Right ventricle myocardium superior (tissue), 1 donor: ENCODE results near the gene BNC2. TPM values are rescaled to one million over a fixed set of nuclear protein-coding genes. Genes with fewer than 3 reads are reported as not detected.
"Not testable (repeated sequence)": the region's sequence is repeated elsewhere in the genome, so short reads cannot be mapped to it uniquely, and the experiment has no call there.

Experiments used
- ATAC-seq: fragments of 200-7000 bp; cut with Tn5 transposase; one replicate; pipeline ENCODE4 v1.9.1; 2020; ENCODE audit warnings: mild to moderate bottlenecking; ENCODE audit not compliant: poor library complexity
- DNase-seq: peaks from one replicate; pipeline ENCODE4 v3.0.0-alpha.2; 2020
- intact Hi-C: fragments of 100-400 bp; cut with DNase I; formaldehyde crosslinking; loops from one replicate; pipeline ENCODE4 v1.11.2; 2022
- long read RNA-seq: library from polyadenylated mRNA; unstranded; transcript quantifications from one replicate; pipeline ENCODE4 v2.0.0, GENCODE V29; 2021
- total RNA-seq: library from RNA; stranded (reverse); fragmentation: NEBNext Ultra II Directional; extraction: Animal tissue kit (Norgen Biotek cat#: 25700); gene quantifications from one replicate; pipeline ENCODE4 v1.2.1, GENCODE V29; 2021
- donor health status: DM: no; HTN: yes; CAD: no; lungs with severe emphysema.

Gene BNC2, protein sequence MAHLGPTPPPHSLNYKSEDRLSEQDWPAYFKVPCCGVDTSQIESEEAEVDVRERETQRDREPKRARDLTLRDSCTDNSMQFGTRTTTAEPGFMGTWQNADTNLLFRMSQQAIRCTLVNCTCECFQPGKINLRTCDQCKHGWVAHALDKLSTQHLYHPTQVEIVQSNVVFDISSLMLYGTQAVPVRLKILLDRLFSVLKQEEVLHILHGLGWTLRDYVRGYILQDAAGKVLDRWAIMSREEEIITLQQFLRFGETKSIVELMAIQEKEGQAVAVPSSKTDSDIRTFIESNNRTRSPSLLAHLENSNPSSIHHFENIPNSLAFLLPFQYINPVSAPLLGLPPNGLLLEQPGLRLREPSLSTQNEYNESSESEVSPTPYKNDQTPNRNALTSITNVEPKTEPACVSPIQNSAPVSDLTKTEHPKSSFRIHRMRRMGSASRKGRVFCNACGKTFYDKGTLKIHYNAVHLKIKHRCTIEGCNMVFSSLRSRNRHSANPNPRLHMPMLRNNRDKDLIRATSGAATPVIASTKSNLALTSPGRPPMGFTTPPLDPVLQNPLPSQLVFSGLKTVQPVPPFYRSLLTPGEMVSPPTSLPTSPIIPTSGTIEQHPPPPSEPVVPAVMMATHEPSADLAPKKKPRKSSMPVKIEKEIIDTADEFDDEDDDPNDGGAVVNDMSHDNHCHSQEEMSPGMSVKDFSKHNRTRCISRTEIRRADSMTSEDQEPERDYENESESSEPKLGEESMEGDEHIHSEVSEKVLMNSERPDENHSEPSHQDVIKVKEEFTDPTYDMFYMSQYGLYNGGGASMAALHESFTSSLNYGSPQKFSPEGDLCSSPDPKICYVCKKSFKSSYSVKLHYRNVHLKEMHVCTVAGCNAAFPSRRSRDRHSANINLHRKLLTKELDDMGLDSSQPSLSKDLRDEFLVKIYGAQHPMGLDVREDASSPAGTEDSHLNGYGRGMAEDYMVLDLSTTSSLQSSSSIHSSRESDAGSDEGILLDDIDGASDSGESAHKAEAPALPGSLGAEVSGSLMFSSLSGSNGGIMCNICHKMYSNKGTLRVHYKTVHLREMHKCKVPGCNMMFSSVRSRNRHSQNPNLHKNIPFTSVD
- total RNA-seq, result 3.9 TPM
- long read RNA-seq, partial matches to known transcripts, result 0 of 2 reads
- long read RNA-seq, other reads (novel, unspliced or antisense), result 2 of 2 reads

DNA sequence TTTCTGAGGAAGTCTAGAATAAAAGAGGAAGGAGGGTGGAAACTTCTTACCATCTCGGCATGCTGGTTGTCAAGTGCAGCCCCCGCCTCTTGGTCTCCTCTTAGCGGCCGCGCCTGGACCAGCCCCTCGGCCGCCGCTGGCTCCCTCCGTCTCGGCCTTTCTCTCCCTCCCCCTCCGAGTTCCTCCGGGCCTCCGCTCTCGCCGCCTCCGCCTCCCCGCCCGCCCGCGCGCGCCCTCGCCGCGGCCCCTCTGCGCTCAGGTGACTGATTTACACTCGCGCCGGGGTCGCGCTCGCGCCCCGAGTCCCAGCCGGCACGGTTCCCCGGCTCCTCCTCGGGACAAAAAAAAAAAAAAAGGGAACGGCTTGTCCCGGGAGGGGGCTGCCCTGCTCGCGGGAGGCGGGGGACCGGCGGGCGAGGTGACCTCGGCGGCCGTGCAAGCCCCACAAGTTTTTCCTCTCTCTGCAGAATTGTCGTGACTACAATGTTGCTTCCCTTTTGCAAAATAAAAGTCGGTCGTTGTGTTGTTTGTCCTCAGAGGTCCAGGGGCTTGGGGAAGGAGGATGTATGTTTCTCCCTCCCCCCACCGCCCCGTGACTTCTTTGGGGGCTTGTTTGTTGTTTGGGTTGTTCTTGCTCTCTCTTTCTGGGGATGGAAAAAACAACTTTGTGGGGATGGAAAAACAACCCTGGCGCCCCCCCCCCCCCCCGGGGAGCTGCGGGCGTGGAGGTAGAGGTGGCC lies at the start of gene BNC2:
BNC2 (minus strand) TSS at position 75 of the 740 bp plus-strand sequence; CDS start at position 53, 22 bp downstream.
- intact Hi-C loops, result no loop called here
- ATAC-seq (peak; percentile 69), DNase-seq (peak; percentile 73)

DNA sequence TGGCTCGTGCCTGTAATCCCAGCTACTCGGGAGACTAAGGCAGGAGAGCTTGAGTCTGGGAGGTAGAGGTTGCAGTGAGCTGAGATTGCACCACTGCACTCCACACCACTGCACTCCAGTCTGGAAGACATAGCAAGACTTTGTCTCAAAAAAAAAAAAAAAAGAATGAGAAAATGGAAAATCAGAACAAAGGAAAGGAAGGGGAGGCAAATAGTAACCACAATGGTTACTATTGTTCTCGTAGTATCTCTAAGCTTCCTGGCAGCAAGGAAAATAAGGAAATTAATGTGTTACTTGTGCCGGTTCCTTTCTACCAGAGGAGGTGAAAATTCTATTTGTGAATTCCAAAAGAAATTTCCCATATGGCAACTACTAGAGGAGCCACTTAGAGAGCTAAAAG lies 48.5 kb upstream of the BNC2 start:
- ATAC-seq, result no peak
- DNase-seq, result no peak
- intact Hi-C loops, result no loop called here

DNA sequence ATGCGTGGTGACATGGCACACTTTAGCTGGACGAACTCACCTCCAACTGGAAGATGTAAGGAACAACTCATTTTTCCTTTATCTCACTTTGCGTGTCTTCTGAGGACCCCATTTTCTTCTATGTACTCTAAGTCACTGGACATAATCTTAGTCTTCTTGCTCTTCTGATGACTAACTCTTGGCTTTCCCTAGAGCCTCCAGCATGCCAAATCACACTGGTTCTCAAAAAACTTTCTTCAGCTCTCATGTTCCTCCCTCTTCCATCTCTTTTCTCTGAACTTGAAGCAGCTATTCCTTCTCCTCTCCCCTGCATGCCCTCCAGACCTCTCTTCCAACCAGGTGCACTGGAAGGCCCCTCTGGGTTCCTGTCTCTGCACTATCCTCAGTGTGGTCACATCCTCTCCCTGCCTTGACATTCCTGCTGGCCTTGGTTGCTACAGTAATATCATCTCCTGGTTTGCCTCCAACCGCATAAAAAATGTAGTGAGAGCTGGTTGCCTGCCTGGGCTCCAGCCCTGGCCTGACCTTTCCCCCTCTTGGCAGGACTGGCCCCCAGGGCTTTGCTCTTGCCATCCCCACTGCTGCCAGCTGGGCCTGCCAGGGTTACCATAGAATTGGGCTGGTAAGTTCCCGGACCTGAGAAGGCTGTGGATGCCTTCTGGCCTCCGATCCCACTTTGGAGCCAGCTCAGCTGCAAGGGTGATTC lies 44.8 kb upstream of the BNC2 start:
- ATAC-seq, result no peak

DNA sequence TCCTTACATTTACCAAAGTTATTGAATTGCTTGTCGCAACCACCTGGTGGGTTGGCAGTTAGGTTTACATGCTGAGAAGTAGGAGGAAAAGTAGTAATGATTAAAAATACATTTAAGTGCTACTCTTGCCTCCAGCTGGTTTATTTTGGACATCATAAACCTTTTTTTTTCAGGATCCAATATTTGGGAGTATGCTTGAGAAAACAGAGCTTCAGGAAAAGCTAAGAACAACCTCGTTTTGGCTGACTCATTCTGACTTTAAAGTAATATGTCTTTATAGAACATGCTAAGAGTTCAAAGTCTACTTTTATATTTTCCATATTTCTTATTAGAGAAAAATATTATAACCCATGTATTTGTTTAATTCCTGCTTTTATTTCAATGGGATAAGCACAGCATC lies 41.7 kb upstream of the BNC2 start:
- ATAC-seq (no peak), DNase-seq (no peak)
- intact Hi-C loops, result no loop called here

More for the DNA sequence above, 44.8 kb upstream of the BNC2 start:
- intact Hi-C loops, result no loop called here
- peak; percentile 48 for DNase-seq

DNA sequence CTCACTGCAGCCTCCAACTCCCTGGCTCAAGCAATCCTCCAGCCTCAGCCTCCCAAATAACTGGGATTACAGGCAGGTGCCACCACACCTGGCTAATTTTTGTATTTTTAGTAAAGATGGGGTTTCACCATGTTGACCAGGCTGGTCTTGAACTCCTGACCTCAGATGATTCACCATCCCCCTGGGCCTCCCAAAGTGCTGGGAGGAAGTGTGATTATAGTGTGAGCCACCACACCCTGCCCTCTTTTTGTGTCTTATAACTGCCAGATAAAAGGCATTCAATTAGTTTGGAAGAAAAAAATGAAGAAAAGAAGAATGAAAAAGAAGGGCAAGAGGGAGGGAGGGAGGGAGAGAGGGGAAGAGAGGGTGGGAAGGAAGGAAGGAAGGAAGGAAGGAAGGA lies 37.7 kb upstream of the BNC2 start:
- intact Hi-C loops, ATAC-seq, DNase-seq: not testable (repeated sequence)

DNA sequence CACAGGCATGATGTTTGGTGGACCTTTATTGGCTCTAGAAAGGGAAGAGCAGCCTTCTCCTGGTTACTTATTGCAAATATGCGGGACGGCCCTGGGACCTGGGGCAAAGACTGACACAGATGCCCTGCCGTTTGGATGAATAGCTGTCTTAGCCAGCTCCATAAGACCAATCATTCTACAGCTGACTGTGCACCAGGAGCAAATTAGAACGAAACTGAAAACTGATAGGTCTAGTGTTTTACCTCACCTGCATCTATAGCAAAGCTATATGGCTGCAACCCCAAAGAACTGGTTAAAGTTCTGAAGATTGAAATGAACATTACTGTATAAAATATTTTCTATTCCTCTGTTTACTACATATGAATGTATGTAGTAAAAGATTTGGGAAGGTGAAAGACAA lies 34.2 kb upstream of the BNC2 start:
- DNase-seq (no peak), ATAC-seq (no peak)
- intact Hi-C loops, result no loop called here

DNA sequence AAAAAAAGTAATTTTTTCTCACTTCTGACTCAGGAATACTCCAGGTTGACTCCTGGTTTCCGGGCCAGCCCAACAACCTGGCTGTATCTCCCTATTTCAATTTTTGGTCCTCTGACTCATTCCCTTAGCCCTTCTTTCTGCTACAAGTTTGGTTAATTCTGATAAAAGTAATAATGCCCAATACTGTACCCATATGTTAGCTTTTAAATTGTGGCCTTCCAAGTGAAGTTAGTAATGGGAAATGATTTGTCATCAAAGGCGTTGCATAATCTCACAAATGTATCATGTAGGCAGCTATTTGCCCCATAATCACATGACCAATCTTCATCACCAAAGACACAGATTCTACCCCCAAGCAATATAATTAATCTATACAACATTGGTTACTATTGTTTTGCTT lies 31.1 kb upstream of the BNC2 start:
- intact Hi-C loops, result no loop called here
- ATAC-seq (no peak), DNase-seq (no peak)

DNA sequence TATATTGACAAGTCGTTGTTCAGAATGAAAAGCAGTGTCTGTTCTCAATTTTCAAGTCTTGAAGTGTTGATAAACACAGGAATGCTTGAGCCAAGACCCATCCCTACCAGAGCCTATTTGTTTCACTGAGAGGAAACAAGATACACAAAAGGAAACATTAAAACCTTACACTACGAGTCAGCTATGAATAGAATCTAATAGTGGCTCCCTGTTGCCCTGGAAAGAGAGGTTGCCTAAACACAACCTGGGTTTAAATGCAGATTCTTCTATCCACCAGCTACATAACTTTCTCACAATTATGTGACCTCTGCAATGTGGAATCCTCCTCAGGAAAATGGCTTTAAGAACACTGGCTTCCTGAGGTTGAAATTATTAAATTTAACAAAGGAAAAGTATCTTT lies 29.1 kb upstream of the BNC2 start:
- no peak for ATAC-seq
- intact Hi-C loops, result no loop called here

DNA sequence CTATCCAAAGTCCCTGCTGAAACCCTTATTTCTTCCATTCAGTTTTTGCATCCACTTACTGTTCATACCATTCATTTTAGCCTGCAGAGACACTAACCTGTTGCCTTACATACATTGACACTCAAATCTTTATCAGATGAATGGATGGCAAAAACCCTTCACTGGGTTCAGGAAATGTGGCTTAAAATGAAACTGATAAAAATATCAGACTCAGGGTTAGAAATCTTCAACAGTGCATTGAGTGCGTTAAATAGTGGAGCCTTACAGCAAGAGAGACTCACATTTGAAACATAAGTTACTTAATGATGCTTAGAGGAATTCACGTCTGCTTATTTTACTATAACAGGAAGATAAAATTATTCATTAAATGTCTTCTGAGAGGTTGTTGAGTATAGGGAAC lies 28.0 kb upstream of the BNC2 start:
- ATAC-seq (no peak), DNase-seq (no peak)
- intact Hi-C loops, result no loop called here

More for the DNA sequence above, 29.1 kb upstream of the BNC2 start:
- DNase-seq, result no peak

DNA sequence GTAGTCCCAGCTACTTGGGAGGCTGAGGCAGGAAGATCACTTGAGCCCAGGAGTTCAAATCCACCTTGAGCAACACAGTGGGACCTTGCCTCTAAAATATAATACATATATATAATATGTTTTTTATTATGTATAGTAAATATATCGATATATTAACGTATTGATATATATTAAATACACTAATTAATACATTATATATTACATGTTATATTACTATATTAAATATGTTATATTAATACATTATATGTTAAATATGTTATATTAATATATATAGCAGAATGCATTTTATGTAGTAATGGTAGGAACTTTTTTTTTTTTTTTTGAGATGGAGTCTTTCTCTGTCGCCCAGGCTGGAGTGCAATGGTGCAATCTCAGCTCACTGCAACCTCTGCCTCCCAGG lies 18.1 kb upstream of the BNC2 start:
- intact Hi-C loops, result no loop called here
- no peak for ATAC-seq
- DNase-seq, result no peak

DNA sequence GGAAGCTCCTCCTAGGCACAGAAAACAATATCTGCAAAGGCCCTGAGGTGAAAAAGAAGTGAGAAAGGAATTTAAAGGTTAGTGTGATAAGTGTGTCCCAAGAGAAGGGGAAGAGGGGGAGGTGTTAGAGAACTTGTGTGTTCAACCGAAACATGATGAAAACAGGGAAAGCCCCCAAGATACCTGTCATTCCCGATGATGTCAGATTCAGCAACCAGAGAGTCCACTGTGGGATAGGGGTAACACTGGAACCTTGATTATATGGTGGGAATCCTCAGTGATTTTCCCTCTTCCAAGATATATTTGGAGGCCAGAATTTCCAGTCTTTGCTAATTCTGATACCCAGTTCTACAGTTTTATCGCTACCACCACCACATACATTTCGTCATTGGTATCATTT lies 15.5 kb upstream of the BNC2 start:
- intact Hi-C loops, result no loop called here
- ATAC-seq, result no peak

DNA sequence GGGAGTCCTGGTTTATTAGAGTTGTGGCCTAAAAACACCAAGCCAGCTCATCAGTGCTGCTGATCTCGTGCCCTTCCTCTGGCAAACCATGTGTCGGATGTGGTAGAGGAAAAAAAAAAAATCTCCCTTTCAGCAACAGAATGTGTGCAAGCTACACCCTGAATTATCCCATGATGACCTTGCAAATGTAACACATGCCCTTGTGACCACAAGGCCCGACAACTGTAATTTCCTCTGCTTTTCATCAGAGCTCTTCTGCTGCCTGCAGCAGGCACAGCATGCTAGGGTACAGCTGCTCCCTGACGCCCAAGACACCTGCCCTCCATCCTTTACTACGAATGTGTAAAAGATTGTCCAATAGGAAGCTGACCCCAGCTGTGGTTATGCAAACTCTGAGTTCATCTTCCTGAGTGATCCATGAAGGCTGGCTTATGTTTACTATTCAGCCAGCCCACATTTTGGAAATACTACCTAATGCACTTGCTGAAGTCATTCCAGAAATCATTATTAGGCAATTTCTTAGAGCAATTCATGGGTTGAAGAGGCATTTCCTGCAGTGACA lies 14.6 kb upstream of the BNC2 start:
- ATAC-seq, result peak; percentile 51

More for the DNA sequence above, 15.5 kb upstream of the BNC2 start:
- no peak for DNase-seq

DNA sequence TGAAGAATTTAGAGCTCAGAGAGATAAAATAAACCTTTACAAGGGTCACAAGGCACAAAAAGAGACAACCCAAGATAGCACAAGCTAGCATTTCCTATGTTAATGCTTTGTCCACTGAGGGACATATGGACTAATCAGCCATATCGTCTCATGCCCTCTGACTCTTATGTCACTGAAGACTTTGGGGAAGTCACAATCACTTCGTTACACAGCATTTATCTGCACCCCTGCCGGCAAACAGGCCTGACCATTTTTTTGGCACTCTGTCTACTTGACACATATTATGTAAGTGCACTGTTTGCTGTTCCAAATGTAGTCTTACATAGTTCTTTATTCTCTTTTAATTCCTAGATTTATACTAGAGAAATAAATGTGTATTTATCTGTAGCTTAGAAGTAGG lies 13.9 kb upstream of the BNC2 start:
- intact Hi-C loops, result no loop called here
- DNase-seq (no peak), ATAC-seq (peak; percentile 31)

More for the DNA sequence above, 14.6 kb upstream of the BNC2 start:
- intact Hi-C loops, result no loop called here
- DNase-seq, result no peak

DNA sequence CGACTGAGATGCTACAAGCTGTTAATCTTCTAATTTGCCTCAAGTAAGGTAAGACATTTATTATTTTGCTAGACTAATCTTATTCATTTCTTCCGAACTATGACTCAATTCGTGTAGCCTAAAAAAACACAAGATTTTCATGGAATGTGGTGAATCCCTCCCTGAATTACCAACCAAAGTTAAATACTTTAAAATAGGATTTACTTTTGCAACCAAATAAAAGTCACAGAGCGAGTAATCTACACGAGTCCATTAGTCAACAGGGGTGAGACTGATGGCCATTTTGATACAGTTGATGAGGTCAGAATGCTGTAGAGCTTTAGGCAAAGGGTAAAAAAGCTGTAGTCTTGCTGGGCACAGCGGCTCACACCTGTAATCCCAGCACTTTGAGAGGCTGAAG lies 13.1 kb upstream of the BNC2 start:
- ATAC-seq (no peak), DNase-seq (no peak)
- intact Hi-C loops, result no loop called here

DNA sequence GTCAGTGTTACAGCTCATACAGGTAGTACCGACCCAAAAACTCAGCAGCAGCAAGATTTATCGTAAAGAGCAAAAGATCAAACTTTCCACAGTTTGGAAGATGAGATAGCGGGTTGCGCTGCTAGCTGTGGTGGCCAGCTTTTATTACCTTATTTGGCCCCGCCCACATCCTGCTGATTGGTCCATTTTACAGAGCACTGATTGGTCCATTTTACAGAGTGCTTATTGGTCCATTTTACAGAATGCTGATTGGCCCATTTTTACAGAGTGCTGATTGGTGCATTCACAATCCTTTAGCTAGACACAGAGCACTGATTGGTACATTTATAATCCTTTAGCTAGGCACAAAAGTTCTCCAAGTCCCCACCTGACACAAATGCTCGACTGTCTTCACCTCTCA lies 12.0 kb upstream of the BNC2 start:
- DNase-seq, ATAC-seq, intact Hi-C loops: not testable (repeated sequence)

DNA sequence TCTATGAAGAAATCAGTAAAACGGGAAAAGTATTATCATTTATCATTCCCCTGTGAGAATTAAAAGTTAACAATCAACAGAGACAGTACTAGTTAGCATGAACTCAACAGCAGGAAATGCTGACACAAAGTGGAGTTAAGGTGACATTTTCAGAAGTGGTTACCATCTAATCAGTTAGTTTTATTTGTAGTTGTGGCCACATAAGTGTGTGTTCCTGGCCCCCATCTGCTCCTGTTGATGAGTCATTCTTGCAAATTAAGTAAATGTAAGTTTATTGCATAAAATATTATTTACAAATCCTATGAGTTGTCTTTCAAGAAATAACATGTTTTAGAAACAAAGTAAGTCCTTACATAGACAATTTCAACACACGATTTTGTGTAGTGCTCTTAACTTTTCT lies 8.9 kb upstream of the BNC2 start:
- intact Hi-C loops, result no loop called here
- ATAC-seq, result no peak
- DNase-seq, result no peak

DNA sequence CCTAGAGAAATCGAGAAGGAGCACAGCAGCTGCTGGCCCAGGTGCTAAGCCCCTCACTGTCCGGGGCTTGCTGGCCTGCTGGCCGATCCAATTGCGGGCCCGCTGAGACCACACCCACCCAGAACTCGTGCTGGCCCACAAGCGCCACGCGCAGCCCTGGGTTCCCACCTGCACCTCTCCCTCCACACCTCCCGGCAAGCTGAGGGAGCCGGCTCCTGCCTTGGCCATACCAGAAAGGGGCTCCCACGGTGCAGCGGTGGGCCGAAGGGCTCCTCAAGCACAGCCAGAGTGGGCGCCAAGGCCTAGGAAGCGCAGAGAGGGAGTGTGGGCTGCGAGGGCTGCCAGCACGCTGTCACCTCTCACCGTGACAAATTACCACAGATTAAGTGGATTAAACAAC lies 6.8 kb upstream of the BNC2 start:
- intact Hi-C loops, result no loop called here
- ATAC-seq (no peak), DNase-seq (no peak)
